AG08396 (cell line): ENCODE measurements around the gene MRPL33.

Experiments used
- DNase-seq: peaks from one replicate; pipeline ENCODE4 v3.0.0; 2012; ENCODE audit warnings: low spot score, mixed read lengths

The MRPL33 gene

DNA sequence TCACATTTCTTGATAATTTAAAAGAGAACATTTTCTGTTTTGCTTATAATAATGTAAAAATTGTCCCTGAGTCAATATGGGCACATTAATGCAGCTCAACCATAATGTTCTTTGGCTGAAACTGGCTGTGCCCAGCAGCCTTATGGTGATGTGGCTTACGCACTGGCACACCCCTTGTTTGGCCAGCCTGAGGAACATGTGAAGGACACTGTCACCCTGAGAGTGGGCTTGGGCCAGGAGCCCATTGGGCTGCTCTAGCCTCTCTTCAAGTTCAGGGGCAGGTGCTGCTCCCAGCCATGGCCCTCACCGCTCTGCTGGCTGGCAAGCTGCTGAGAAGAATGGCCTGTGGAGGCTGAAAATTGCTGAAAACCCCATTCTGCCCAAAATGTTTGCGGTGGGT, 37.5 kb downstream of the MRPL33 start:
- no peak for DNase-seq

DNA sequence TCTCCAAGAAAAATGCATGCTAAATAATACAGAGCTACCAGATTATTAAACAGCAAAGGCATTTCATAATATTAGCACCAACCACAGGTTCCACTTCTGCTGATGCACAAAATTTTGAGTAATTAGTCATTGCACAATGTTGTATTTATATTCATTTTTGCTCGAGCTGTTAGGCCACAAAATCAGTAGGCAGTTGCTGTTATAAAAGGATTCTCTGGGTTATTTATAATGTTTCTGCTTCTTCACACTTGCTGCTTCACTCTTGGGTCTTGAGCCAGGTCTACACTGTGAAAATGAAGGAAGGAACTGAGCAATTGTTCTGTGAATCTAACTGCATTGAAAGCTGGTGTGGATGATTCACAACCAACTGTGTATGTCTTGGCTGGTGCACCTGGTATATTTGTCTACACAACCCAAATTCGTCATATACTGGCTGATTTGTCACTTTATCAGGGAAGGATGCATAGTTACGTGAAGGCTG, 38.3 kb downstream of the MRPL33 start:
- DNase-seq = peak; percentile 26

DNA sequence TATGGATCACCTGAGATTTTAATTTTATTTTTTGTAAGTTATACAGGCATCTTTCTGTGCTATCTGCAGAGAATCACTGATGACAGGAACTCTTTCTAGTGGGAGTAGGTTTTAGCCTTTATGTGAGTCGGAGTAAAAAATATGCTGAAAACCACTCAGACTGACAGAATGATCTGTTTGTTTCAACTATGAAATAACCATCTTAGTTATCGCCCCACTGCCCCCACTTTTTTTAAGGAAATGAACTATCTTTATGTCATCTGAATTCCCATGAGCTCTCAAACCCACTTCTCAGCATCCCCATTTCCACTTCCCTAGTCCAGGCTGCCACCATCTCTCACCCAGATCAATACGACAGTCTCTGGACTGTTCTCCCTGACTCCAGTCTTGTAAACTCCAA, 38.9 kb downstream of the MRPL33 start:
- no peak for DNase-seq

DNA sequence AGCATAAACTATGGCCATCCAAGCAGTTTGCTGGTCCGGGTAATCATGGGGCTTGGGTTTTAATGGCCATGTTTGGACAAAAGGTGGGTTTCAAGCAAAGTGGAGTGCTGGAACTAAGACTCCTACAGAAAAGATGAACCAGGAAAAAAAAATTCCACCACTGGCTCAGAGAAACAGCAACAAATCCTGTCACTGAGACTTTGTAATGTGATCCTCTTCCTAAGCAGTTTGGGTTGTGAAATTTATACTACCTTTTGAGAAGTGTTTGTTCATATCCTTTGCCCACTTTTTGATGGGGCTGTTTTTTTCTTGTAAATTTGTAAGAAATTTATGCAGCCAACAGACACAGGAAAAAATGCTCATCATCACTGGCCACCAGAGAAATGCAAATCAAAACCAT, 40.2 kb downstream of the MRPL33 start:
- no peak for DNase-seq

DNA sequence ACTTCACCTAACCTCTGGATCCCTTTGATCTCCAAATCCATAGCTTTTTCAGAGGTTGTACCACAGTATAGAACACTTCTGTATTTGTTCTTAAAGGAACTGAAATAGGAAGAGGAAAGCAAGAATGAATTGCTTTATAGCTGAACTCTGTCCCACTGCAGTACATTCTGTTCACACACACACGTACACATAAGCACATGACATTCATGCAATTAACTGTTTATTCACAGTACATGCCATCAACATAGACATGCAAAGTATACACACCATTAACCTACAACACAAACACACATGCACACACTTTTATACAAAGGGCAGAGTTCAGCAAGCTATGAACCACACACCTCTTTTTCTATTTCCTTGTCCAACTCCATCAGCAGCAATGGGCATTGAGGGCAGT, 43.2 kb downstream of the MRPL33 start:
- DNase-seq = no peak

DNA sequence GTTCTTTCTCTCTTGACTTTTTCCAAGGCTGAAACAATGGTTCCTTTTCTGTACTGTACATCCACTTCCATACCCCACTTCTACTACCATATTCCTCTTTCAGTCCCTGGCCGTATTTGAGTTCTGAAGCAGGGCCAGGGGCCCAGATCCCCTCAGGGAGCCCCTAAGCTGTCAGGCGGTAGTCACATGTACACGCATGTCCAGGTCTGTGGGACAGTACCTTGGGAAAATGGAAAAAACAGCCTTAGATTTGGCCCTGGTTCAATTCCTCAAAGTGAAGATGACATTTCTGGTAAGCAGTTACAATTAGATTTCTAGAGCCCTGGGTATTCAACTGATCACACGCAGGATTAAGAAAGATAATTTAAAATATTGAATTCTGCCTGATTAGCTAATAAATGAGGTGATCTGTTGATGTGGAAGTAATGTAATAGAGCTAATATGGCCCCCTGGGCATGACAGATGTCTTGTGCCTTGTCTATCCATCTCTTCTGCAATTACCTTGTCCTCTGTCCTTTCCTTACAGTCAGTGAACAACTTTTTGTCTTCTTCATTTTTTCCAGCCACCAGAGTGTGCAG, 44.4 kb downstream of the MRPL33 start:
- no peak for DNase-seq

DNA sequence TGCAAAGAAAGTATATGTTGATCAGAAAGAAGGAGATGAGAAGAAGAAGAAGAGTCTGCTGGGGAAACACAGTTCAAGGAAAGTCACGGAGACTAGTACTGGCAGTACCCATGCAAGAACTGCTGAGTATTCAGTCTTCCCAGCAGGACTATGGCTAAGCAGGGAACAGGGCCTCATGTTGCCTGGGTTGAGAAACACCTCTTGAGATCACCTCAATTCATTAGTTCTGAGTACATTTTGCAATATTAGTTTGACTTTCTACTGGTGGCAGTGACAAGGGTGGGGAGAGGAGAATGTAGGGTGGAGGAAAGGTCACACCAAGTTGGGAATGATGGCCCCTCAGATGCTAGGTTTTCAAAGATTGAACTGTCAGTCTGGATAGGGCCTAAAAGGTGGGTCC, 50.5 kb downstream of the MRPL33 start:
- DNase-seq = no peak

DNA sequence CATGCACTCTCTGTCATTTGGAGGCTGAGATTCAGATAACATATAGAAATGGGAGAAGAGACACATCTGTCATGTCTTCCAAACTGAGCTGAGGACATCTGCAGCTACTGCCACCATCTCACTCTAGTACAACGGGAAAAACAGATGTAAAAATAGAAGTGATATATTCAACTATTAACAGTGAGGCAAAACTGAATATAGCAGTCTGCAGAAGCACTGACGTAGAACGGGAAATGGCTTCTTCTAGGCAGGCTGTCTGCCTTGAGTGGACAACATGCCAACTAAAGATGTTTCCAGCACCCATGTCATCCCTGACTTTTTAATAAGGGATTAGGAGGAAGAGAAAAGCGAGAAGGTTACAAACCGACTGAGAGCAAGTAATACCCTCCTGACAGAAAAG, 51.6 kb downstream of the MRPL33 start:
- no peak for DNase-seq

DNA sequence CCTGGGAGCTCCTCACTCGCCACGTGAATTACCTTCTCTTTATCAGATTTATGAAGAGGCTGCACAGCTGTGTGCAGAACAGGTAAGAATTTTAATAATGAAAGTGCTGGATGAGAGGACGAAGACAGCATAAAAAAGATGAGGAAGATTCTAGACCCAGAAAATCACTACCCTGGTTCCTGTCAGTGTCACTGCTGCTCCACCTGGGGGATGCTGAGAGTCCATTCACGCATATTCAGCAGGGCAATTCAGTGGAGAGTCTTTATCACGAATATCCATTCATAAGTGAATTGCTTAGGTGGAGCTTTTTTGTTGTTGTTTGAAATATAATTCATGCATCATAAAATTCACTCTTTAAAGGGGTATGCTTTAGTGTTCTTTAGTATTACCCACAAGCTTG, 52.0 kb downstream of the MRPL33 start:
- DNase-seq = no peak

DNA sequence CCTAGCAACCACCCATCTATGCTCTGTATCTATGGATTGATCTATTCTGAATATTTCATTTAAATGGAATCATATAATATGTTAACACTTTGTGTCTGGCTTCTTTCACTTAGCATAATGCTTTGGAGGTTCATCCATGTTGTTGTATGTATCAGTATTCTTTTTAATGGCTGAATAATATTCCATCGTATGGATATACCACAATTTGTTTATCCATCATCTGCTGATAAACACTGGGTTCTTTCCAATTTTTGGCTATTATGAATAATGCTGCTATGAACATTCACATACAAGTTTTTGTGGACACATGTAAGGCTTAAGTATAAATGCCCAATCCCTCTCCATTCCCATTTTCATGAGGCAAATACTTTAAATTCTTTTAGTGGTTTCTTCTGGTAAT, 52.9 kb downstream of the MRPL33 start:
- DNase-seq = no peak

DNA sequence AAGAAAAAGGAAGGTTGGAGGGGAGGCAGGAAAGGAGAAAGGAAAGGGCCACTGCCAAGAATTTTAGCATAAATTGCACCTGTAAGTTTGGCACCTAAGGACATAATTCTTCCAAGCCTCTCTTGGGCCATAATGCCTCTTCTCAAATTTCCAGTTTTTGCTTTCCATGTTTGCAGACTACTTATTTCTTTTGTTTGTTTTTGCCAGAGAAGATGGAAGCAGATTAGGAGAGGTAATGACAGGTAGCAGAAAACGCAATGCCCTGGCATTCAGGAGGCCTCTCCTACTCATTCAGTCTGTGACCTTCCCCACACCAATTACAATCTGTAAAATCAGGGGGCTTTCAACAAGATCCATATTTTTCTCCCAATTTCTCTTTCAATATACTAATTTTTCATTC, 56.8 kb downstream of the MRPL33 start:
- no peak for DNase-seq
